Gastrocnemius medialis (tissue), 4 donors: ENCODE data around the gene OTUB1.

Experiments
- CTCF ChIP-seq, 5 experiments: fragments of 450-650 bp in 3 of 5; fragments of 200-600 bp in 2 of 5; sonication (generic) in 2 of 5; IDR thresholded peaks in 4 of 5; conservative IDR thresholded peaks in 1 of 5; 1 replicate in 4 of 5; 2 replicates in 1 of 5; pipeline ENCODE4 v1.5.1; 2016 to 2019; ENCODE audit warnings: antibody characterized with exemption in 5 of 5, mild to moderate bottlenecking in 3 of 5, moderate library complexity in 3 of 5
- POLR2A ChIP-seq, 2 donors: fragments of 450-650 bp; IDR thresholded peaks; one replicate each; pipeline ENCODE4 v1.6.1; 2017; ENCODE audit warnings: antibody characterized with exemption in 2 of 2, mild to moderate bottlenecking in 2 of 2, moderate library complexity in 2 of 2

DNA sequence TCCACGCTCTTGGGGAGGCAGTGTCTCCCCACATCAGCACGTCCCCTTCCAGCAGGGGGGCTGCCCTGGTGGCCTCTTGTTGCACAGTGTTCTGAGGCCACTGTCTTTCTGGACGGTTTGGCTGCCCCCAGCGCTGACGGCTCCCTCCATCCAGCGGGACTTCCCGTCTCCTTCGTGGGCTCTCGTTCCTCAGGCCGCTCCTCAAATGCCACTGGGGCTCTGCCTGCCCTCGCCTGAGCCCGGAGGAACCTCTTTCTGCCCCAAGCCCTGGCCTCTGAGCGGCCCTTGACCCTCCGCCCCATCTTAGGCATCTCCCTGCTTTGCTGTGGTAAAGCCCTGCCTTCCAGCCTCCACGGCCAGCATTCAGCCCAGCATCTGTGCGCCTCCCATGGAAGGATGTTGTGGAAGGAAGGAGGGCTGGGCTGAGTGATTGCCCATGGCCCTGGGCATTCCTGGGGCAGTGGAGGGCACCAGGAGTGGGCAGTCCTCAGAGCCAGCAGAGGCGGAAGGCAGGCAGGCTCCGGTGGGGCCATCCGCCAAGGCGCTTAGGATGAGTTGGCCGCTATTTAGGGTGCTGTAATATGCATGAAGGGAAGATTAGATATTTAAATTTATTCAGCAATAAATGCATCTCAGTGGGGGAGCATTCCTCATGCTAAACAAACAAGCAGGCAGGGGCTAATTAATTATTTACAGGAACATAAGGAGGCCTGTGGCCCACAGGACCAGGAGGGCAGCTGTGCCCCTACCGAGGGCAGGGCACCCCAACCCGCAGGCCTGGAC lies 17.8 kb downstream of the OTUB1 start:
- no peak for TF ChIP-seq CTCF (IDR thresholded peaks at IDR 0.05 in 4 of 5, conservative IDR thresholded peaks at IDR 0.05 in 1 of 5)
- TF ChIP-seq POLR2A (IDR thresholded peaks at IDR 0.05), result no peak
